Kidney tubule cell (primary cell): Measurements from ENCODE around the gene PANX1.

Source experiments
- DNase-seq: peaks from one replicate; pipeline ENCODE4 v3.0.0-alpha.2; 2018; ENCODE audit warnings: low spot score

Gene PANX1

GRCh38 chr11:94129512-94130297, 1.1 kb downstream of the PANX1 start:
- DNase-seq, result peak; percentile 30

DNA sequence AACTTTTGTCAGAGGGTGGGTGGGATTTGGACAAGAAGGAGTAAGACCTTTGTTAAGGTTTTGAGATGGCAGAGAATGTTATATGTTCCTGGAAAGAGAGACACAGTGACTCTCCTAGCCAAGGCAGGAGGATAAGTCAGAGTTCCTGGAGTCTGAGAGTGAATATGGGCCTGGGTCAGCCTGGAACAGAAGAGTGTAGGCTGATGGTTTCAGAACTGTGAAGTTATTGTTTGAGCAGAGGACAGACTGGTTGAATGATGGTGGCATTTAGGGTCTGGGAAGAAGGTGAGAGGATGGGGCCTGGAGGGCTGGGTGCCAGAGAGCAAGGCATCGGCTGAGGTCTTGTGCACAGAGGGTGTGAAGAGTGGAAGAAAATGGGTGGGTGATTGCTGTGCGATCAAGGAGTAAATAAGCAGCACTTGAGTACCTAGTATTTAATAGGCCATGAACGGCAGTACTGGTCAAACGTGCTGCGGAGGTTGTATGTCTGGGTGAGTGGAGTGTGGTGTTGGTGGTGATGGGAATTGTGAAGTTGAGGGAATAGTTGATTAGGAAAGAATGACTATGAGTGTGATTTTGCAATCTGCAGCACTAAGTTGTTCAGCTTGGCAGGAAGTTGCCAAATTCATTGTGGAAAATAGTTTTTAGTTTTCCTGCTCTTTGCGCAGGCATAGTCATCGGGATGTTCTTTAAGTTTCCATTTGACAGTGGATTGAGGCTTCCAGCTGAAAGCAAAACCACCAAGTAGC, 1.8 kb downstream of the PANX1 start:
- peak; percentile 20 for DNase-seq

GRCh38 chr11:94131047-94131717, 2.5 kb downstream of the PANX1 start:
- peak; percentile 25 for DNase-seq

GRCh38 chr11:94131718-94132115, 3.1 kb downstream of the PANX1 start:
- DNase-seq, result no peak

GRCh38 chr11:94132152-94132558, 3.5 kb downstream of the PANX1 start:
- peak; percentile 73 for DNase-seq

DNA sequence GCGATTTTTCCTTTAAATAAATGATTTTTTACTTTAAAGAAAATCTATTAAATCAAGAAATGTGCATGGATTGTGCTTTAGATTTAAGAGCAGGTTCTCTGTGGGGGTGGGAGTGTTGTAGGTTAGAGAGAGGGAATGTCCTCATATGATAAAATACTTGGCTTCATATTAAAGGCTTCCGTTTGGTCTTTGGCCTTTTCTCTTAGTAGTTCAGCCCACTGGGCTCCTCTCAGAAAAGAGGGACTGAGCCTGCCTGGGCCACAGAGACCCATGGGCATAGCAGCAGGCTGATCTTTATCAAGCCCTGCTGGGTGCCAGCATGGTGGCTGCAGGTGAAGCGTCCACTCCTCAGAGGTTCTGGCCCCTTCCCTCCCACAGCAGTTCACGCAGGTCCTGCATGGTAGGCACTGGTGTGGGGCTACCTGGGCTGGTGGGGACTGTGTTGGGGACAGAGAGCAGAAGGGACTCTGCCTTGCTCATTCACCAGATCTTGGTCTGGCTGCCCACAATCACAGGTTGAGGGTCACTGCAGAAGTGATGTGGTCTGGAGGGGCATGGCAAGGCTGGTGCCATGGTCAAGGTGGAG, 4.3 kb downstream of the PANX1 start:
- no peak for DNase-seq

DNA sequence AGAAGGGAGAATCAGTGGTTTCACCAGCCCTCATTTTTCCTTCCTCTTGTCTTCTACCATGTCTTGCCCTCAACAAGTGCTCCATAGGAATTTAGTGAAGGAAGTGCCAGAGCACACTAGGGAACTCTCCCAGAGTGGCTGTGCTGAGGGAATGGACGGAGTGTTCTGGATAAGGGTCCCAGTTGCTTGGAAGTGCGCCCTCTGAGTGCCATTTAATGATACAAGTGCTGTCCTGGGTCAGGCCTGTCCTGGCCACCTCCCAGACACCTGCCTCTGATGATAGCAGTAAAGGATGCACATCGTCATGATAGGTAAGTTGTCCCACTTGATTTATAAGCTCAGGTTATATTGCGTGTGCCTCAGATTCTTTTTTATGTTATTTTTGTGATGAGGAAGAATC, 5.1 kb downstream of the PANX1 start:
- DNase-seq, result no peak

DNA sequence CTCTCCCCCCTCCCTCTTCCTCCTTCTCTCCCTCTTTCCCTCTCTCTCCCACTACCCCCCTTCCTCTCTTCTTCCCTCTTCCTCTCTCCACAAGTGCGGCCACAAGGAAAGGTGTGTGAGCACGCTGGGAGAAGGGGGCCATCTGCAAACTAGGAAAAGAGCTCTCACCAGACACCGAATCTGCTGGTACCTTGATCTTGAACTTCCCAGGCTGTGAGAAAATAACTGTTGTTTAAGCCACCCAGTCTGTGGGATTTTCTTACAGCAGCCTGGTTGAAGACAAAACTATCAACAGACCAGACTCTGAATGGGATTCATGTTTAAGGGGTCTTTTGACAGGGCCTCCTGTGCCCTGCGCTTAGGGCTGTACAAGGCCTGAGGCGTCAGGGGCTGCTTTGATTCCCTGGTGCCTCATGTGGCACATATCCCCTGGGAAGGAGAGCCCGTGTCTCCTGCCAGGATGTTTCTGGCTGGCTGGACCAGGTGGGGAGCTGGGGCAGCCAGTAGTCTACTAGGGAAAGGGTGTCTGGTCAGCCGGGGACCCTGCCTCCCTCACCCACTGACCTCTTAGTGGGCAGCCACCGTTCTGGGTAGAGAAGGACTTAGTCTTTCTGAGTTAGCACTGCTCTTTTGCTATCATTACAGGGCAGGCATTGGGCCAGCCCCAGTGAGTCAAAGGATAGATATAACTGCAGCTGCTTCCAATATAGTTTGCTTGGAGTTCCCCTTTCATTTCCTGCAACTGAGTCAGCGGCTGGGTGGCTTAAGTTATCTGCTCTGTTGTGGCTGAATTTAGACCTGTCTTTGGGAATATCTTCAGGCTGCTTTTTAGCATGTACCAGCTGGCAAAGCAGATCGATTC, 6.2 kb downstream of the PANX1 start:
- DNase-seq, result peak; percentile 89

DNA sequence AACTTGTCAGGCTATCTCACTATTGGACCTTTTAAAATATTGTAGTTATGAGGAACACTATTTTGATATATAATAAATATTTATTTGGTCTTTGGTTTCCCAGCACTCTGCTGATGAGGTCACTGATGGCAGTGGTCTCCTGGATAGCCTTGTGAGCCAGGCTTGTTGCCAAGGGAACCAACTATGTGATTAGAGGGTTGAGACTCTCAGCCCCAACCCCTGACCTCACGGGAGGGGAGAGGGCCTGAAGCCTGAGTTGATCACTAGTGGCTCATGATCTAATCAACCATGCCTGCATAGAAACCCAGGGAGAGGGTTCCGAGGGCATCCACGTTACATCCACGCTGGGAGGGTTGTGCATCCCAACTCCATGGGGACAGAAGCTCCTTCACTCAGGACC, 10.8 kb downstream of the PANX1 start:
- DNase-seq, result peak; percentile 36

- no peak for DNase-seq
Observed at GRCh38 chr11:94140154-94140655, 11.6 kb downstream of the PANX1 start.

- no peak for DNase-seq
Observed at GRCh38 chr11:94141511-94142307, 13.1 kb downstream of the PANX1 start.

DNA sequence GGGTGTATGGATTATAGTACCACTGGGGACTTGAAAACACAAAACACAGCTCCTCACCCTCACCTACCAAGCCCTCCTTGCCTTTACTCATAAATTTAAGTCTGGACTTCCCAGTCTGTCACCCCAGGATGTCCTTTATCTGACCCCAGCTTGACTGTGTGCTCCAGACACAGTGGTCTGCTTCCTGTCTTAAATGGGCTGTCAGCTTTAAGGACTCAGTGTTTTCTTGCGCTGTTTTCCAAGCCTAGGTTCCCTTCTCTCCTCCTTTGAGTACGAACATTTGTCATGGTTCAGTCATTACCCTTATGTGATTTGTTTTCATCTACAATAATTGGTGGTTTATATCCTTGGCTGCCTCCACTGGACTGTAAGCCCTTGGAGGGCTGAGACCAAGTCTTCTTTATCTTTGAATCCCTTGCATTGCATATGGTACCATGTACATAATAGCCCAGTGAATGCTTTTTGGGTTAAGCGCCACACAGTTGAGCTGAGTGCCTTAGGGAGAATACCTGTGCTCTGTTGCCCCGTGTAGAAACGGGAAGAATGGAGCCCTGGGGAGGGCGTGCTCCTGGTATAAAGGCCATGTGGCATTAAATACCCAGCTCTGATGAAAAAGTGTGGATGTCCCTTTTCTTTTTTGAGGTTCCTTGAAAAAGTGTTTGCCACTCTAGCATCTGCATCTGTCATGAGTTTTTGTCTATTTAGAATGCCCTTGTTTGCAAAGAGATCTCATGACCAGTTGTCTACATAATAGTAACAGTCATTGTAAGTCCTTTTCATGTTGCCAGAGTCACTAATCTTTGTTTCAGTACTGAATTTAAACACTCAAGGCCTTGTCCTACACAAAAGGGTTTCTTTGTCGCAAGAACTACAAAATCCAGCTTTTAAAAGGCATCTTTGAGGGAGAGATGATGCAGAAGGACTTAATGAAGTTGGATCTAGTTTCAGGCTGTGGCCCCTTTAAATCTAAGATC, 14.0 kb downstream of the PANX1 start:
- DNase-seq, result peak; percentile 30

DNA sequence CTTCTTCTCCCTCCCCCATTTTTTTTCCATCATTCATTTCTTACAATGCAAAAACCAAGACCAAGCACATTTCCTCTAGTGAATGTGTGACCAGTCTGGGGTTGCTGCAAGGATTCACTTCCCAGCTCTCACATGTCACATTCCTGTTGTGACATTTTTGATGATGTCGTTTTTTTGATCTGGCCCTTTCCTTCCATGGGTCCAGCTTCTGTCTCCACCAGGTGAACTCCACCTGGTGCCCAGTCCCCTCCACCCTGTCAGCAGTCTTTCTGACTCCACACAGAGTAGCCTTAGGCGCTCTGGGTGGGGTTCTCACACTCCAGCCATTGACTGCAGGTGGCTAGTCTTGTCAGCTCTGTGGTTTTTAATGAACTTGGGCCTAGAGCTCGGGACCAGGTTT, 15.6 kb downstream of the PANX1 start:
- DNase-seq, result peak; percentile 55

DNA sequence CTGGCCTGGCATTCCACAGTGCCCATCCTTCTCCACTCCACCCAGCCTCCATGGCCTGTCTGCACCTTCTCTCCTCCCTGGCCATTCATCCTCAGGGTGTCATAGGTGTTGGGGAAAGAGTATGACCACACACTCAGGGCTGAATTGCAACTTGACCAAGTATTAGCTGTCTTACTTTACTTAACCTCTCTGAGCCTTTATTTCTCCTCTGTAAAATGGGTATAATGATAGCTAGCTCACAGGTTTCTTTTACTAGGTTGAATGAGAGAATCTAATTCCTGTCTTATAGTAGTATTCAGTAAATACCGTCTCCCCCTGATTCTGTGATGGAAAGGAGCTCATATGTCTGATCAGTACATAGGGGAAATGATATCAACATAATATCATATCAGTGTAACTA, 16.0 kb downstream of the PANX1 start:
- DNase-seq, result no peak

GRCh38 chr11:94145431-94145830, 16.8 kb downstream of the PANX1 start:
- no peak for DNase-seq

DNA sequence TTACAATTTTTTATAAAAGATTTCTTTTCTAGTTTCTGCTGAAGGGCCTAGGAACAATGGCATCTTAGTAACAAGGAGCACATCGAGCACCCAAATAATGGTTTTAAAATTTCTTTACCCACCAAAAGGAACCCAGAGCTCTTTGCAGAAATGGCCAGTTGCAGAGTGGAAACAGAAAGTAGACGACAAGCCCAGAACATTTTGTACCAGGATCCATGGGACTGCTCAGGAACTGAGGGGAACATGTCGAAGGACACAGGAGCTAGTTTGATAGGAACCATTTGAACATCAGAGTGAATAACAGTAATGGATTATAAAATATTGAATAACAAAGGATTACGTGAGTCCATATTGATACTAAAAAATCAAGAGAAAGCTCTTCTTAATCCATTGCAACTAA, 17.3 kb downstream of the PANX1 start:
- DNase-seq, result no peak

GRCh38 chr11:94147433-94147845, 18.8 kb downstream of the PANX1 start:
- no peak for DNase-seq

DNA sequence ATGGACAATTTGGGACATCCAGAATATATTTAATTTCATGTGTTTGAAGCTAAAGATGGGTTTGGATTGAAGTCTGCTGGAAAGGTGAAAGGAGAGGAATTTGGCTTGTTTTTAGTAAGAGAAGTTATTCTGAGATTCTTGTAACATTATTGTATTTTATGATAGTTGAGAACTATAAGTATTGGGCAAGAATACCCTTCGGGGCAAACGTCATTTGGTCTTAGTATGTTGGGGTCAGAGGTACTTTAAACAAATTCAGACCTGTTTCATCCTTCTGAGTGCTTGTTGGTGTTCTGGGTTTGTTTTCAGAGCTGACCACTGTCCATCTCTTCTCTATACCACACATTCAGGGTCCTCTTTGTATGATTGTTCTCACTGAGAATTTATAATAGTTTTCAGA, 19.5 kb downstream of the PANX1 start:
- DNase-seq, result no peak

- no peak for DNase-seq
Observed at GRCh38 chr11:94149431-94150017, 20.9 kb downstream of the PANX1 start.
